ENCODE measurements around the gene SLC1A3. TPM values are rescaled to one million over a fixed set of nuclear protein-coding genes. Genes with fewer than 3 reads are reported as not detected.

SLC1A3 gene
- total and polyA plus RNA-seq, 2 donors from 2014 or later, result 1.1 to 27.8 TPM

- Histone ChIP-seq H3K9me3 (ENCODE audit: control insufficient read depth in 2 of 3, insufficient read depth in 1 of 3, low read length in 3 of 3) (no peaks in the 10 kb centered on the region), H3K4me3 (ENCODE audit: low read length in 3 of 3) (no peak overlapping the region), H3K9ac (ENCODE audit: low read length in 3 of 3) (no peak overlapping the region), H3K36me3 (ENCODE audit: control insufficient read depth in 2 of 3, insufficient read depth in 3 of 3, low read length in 3 of 3) (no peaks in the 10 kb centered on the region), H3K27me3 (ENCODE audit: control insufficient read depth, insufficient read depth, low read length) (no peaks in the 10 kb centered on the region), H3K4me1 (ENCODE audit: control insufficient read depth in 2 of 3, insufficient read depth in 2 of 3, low read depth in 1 of 3, low read length in 3 of 3) (no peaks in the 10 kb centered on the region), H3K27ac (ENCODE audit: low read depth in 2 of 2, low read length in 2 of 2) (no peak overlapping the region)
- TF ChIP-seq CTCF (IDR thresholded peaks at IDR 0.05; ENCODE audit: borderline replicate concordance, extremely low read depth, insufficient read depth), result no peak
- intact Hi-C loops (cut with DNase I), result no loop called here
- DNase-seq (no peak), FAIRE-seq (no peak)
These were observed 36.9 kb upstream of the SLC1A3 start for GRCh38 chr5:36569491-36569890.

GRCh38 chr5:36570301-36571095 lies 35.9 kb upstream of the SLC1A3 start:
- H3K36me3 ChIP-seq (ENCODE audit: control insufficient read depth in 2 of 3, insufficient read depth in 3 of 3, low read length in 3 of 3), result no peaks in the 10 kb centered on the region
- TF ChIP-seq CTCF (IDR thresholded peaks at IDR 0.05; ENCODE audit: borderline replicate concordance, extremely low read depth, insufficient read depth), result no peak
- no peaks in the 10 kb centered on the region for H3K4me1 ChIP-seq (ENCODE audit: control insufficient read depth in 2 of 3, insufficient read depth in 2 of 3, low read depth in 1 of 3, low read length in 3 of 3)
- no peaks in the 10 kb centered on the region for H3K9me3 ChIP-seq (ENCODE audit: control insufficient read depth in 2 of 3, insufficient read depth in 1 of 3, low read length in 3 of 3)
- FAIRE-seq, result no peak
- no peaks in the 10 kb centered on the region for H3K27me3 ChIP-seq (ENCODE audit: control insufficient read depth, insufficient read depth, low read length)
- peak in 1 of 5 donors; percentile 24 for DNase-seq
- H3K4me3 ChIP-seq (ENCODE audit: low read length in 3 of 3), result no peak overlapping the region
- no peak overlapping the region for H3K27ac ChIP-seq (ENCODE audit: low read depth in 2 of 2, low read length in 2 of 2)
- H3K9ac ChIP-seq (ENCODE audit: low read length in 3 of 3), result no peak overlapping the region
- intact Hi-C loops (cut with DNase I), result no loop called here

- no peak for TF ChIP-seq CTCF (IDR thresholded peaks at IDR 0.05; ENCODE audit: borderline replicate concordance, extremely low read depth, insufficient read depth)
These were observed 34.9 kb upstream of the SLC1A3 start for GRCh38 chr5:36571401-36572042.

More at GRCh38 chr5:36571401-36572042, 34.9 kb upstream of the SLC1A3 start:
- Histone ChIP-seq H3K4me1 (ENCODE audit: control insufficient read depth in 2 of 3, insufficient read depth in 2 of 3, low read depth in 1 of 3, low read length in 3 of 3) (no peaks in the 10 kb centered on the region), H3K9me3 (ENCODE audit: control insufficient read depth in 2 of 3, insufficient read depth in 1 of 3, low read length in 3 of 3) (no peaks in the 10 kb centered on the region), H3K36me3 (ENCODE audit: control insufficient read depth in 2 of 3, insufficient read depth in 3 of 3, low read length in 3 of 3) (no peaks in the 10 kb centered on the region), H3K9ac (ENCODE audit: low read length in 3 of 3) (no peak overlapping the region), H3K27ac (ENCODE audit: low read depth in 2 of 2, low read length in 2 of 2) (no peak overlapping the region), H3K4me3 (ENCODE audit: low read length in 3 of 3) (no peak overlapping the region), H3K27me3 (ENCODE audit: control insufficient read depth, insufficient read depth, low read length) (no peaks in the 10 kb centered on the region)
- DNase-seq (no peak), FAIRE-seq (no peak)
- intact Hi-C loops (cut with DNase I), result no loop called here
